Liver (tissue), 3 donors: ENCODE results near the gene TMEM17.

Experiments
- CTCF ChIP-seq: fragments of 150-350 bp; IDR thresholded peaks from 2 replicates; pipeline ENCODE4 v1.5.1; 2017; ENCODE audit warnings: improper control_type of control experiment, low read depth, low read length; ENCODE audit not compliant: missing input control
- FOXA1 ChIP-seq: IDR thresholded peaks from 2 replicates; pipeline ENCODE4 v1.6.1; 2016; ENCODE audit warnings: antibody characterized with exemption
- GABPA ChIP-seq, 2 donors: IDR thresholded peaks in 1 of 2; conservative IDR thresholded peaks in 1 of 2; 2 replicates each; pipeline ENCODE4 v1.6.1; 2016; ENCODE audit warnings: antibody characterized with exemption in 2 of 2, mild to moderate bottlenecking in 1 of 2, moderate library complexity in 1 of 2
- MAX ChIP-seq: IDR thresholded peaks from 2 replicates; pipeline ENCODE4 v1.6.1; 2016; ENCODE audit warnings: antibody characterized with exemption
- RAD21 ChIP-seq, 2 donors: IDR thresholded peaks; 2 replicates each; pipeline ENCODE4 v1.6.1; 2016; ENCODE audit warnings: antibody characterized with exemption in 2 of 2, mild to moderate bottlenecking in 2 of 2
- REST ChIP-seq: IDR thresholded peaks from 2 replicates; pipeline ENCODE4 v1.6.1; 2016; ENCODE audit warnings: antibody characterized with exemption, mild to moderate bottlenecking
- RXRA ChIP-seq, 2 donors: IDR thresholded peaks; 2 replicates each; pipeline ENCODE4 v1.6.1; 2017 to 2018; ENCODE audit warnings: antibody characterized with exemption in 2 of 2, mild to moderate bottlenecking in 1 of 2
- SP1 ChIP-seq: IDR thresholded peaks from 2 replicates; pipeline ENCODE4 v1.6.1; 2018; ENCODE audit warnings: antibody characterized with exemption, mild to moderate bottlenecking
- TAF1 ChIP-seq: conservative IDR thresholded peaks from 2 replicates; pipeline ENCODE4 v1.6.1; 2016; ENCODE audit warnings: antibody characterized with exemption, mild to moderate bottlenecking
- YY1 ChIP-seq: IDR thresholded peaks from 2 replicates; pipeline ENCODE4 v1.6.1; 2016; ENCODE audit warnings: antibody characterized with exemption, mild to moderate bottlenecking
- donor health status: healthy.
- donor health status: healthy.

GRCh38 chr2:62458671-62459081 lies 47.3 kb downstream of the TMEM17 start:
- no peak for TF ChIP-seq CTCF
- no peak for TF ChIP-seq RAD21 (IDR thresholded peaks at IDR 0.05)
- no peak for TF ChIP-seq FOXA1
- no peak for TF ChIP-seq GABPA (IDR thresholded peaks at IDR 0.05 in 1 of 2, conservative IDR thresholded peaks at IDR 0.05 in 1 of 2)
- TF ChIP-seq RXRA (IDR thresholded peaks at IDR 0.05), result no peak
- TF ChIP-seq TAF1, result no peak
- no peak for TF ChIP-seq MAX
- TF ChIP-seq YY1, result no peak
- TF ChIP-seq REST, result no peak
- TF ChIP-seq SP1, result no peak
